Tibial nerve (tissue), 3 donors: Measurements from ENCODE around the gene FER1L5.

Experiments used
- POLR2A ChIP-seq, 2 donors: fragments of 450-650 bp; IDR thresholded peaks; one replicate each; pipeline ENCODE4 v1.6.1; 2017; ENCODE audit warnings: antibody characterized with exemption in 2 of 2, mild to moderate bottlenecking in 2 of 2, moderate library complexity in 2 of 2
- TF ChIP-seq, protein P1 (sequence below), 5 experiments: fragments of 200-600 bp in 3 of 5; fragments of 450-650 bp in 2 of 5; sonication (generic) in 3 of 5; IDR thresholded peaks; one replicate each; pipeline ENCODE4 v1.5.1; 2016 to 2019; ENCODE audit warnings: antibody characterized with exemption in 5 of 5, mild to moderate bottlenecking in 3 of 5, moderate library complexity in 2 of 5

DNA sequence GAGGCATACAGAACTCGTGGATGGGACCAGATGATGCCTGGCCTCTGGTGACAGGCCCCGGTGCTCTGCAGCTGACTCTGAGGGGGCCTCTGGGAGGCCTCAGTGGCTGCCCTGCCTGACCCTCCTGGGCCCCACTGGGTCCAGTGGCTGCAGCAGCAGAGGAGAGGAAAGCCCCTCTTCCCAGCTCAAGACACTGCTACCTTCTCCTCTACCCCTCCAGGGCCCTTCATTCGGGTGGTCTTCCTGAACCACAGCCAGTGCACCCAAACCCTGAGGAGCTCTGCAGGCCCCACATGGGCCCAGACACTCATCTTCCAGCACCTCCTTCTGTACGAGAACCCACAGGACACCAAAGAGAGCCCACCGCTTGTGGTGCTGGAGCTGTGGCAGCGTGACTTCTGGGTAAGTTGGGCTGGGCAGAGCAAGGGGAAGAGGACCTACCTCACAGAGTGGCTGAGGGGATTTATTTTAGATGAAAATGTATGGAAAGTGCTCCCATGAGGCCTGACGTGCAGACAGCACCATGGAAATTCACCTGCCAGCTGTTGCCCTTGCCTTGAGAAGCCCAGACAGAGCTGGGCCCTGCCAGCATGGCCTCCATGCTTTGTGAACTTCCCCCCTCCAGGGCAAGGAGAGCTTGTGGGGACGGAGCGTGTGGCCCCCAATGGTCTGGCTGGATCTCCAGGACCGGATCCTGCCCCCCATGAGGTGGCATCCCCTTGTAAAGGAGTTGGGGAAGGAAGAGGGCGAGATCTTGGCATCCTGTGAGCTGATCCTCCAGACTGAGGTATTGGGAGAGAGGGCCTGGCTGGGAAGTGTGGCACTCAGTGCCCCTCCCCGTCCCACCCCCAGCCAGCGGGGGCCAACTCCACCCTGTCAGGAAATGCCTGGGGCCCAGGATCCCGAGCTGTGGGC is 51.0 kb downstream of the FER1L5 start:
- TF ChIP-seq, protein P1, sequence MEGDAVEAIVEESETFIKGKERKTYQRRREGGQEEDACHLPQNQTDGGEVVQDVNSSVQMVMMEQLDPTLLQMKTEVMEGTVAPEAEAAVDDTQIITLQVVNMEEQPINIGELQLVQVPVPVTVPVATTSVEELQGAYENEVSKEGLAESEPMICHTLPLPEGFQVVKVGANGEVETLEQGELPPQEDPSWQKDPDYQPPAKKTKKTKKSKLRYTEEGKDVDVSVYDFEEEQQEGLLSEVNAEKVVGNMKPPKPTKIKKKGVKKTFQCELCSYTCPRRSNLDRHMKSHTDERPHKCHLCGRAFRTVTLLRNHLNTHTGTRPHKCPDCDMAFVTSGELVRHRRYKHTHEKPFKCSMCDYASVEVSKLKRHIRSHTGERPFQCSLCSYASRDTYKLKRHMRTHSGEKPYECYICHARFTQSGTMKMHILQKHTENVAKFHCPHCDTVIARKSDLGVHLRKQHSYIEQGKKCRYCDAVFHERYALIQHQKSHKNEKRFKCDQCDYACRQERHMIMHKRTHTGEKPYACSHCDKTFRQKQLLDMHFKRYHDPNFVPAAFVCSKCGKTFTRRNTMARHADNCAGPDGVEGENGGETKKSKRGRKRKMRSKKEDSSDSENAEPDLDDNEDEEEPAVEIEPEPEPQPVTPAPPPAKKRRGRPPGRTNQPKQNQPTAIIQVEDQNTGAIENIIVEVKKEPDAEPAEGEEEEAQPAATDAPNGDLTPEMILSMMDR (IDR thresholded peaks at IDR 0.05) = no peak
- no peak for TF ChIP-seq POLR2A (IDR thresholded peaks at IDR 0.05)
